ENCODE results near the gene PCDHB4.
"Not testable (repeated sequence)": the region's sequence is repeated elsewhere in the genome, so short reads cannot be mapped to it uniquely, and the experiment has no call there.

Gene PCDHB4

DNA sequence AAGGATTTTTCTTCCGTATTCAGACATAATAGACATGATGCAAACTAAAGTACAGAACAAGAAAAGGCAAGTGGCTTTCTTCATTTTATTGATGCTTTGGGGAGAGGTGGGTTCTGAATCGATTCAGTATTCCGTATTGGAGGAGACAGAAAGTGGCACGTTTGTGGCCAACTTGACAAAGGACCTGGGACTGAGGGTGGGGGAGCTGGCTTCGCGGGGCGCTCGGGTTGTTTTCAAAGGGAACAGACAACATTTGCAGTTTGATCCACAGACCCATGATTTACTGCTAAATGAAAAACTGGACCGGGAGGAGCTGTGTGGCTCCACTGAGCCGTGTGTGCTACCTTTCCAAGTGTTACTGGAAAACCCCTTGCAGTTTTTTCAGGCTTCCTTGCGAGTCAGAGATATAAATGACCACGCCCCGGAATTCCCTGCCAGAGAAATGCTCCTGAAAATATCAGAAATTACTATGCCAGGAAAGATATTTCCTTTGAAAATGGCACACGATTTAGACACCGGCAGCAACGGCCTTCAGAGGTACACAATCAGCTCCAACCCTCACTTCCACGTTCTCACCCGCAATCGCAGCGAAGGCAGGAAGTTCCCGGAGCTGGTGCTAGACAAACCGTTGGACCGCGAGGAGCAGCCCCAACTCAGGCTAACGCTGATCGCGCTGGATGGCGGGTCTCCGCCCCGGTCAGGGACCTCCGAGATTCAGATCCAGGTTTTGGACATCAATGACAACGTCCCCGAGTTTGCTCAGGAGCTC is 28.8 kb downstream of the PCDHB4 start:
- no peak for DNase-seq

GRCh38 chr5:141150993-141151325 is 29.3 kb downstream of the PCDHB4 start:
- no peak for DNase-seq

DNA sequence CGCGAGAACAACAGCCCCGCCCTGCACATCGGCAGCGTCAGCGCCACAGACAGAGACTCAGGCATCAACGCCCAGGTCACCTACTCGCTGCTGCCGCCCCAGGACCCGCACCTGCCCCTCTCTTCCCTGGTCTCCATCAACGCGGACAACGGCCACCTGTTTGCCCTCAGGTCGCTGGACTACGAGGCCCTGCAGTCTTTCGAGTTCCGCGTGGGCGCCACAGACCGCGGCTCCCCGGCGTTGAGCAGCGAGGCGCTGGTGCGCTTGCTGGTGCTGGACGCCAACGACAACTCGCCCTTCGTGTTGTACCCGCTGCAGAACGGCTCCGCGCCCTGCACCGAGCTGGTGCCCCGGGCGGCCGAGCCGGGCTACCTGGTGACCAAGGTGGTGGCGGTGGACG is 30.0 kb downstream of the PCDHB4 start:
- not testable (repeated sequence) for DNase-seq

DNA sequence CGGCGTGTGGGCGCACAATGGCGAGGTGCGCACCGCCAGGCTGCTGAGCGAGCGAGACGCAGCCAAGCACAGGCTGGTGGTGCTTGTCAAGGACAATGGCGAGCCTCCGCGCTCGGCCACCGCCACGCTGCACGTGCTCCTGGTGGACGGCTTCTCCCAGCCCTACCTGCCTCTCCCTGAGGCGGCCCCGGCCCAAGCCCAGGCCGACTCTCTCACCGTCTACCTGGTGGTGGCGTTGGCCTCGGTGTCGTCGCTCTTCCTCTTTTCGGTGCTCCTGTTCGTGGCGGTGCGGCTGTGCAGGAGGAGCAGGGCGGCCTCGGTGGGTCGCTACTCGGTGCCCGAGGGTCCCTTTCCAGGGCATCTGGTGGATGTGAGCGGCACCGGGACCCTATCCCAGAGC is 30.5 kb downstream of the PCDHB4 start:
- DNase-seq, result not testable (repeated sequence)

- DNase-seq, result no peak
Observed at GRCh38 chr5:141155540-141156374, 34.1 kb downstream of the PCDHB4 start.

- not testable (repeated sequence) for DNase-seq
Observed at GRCh38 chr5:141157356-141157755, 35.7 kb downstream of the PCDHB4 start.

DNA sequence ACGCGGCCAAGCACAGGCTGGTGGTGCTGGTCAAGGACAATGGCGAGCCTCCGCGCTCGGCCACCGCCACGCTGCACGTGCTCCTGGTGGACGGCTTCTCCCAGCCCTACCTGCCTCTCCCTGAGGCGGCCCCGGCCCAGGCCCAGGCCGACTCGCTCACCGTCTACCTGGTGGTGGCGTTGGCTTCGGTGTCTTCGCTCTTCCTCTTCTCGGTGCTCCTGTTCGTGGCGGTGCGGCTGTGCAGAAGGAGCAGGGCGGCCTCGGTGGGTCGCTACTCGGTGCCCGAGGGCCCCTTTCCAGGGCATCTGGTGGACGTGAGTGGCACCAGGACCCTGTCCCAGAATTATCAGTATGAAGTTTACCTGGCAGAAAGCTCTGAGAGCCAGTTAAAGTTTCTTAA is 36.3 kb downstream of the PCDHB4 start:
- not testable (repeated sequence) for DNase-seq

- DNase-seq, result peak; percentile 14
Observed at GRCh38 chr5:141172381-141173204, 51.0 kb downstream of the PCDHB4 start, which contains the start of gene PCDHB7. PCDHB7 (plus strand) TSS chr5:141172644; CDS start chr5:141172836, 192 bp downstream.

- DNase-seq, result not testable (repeated sequence)
Observed at GRCh38 chr5:141174291-141175104, 52.9 kb downstream of the PCDHB4 start.

Data from NCI-H2029 treated with DMSO at 0.1 percent for 48 hours (cell line).